Calu3 (cell line): ENCODE data around the gene RFXAP. TPM values are rescaled to one million over a fixed set of nuclear protein-coding genes. Genes with fewer than 3 reads are reported as not detected.

Experiments
- BruUV-seq: library from RNA; stranded (reverse); fragments of 400-500 nt; replicated peaks from 2 replicates; lab custom pipeline; 2021; lab: Mats Ljungman, UMichigan
- CTCF ChIA-PET: fragments of 300-600 bp; sonication (Branson Sonifier 250); formaldehyde crosslinking; loops from one replicate; lab custom pipeline; 2022; ENCODE audit warnings: antibody characterized with exemption; lab: Charles Lee
- DNase-seq: peaks from one replicate; pipeline ENCODE4 v3.0.0; 2022
- H3K27ac Mint-ChIP-seq: one replicate; pipeline ENCODE4 v1.8.0; 2022; ENCODE audit warnings: mixed read lengths; ENCODE audit not compliant: unreplicated experiment
- H3K27me3 Mint-ChIP-seq: one replicate; pipeline ENCODE4 v1.8.0; 2022; ENCODE audit warnings: mixed read lengths; ENCODE audit not compliant: unreplicated experiment
- H3K36me3 Mint-ChIP-seq: one replicate; pipeline ENCODE4 v1.8.0; 2022; ENCODE audit warnings: mild to moderate bottlenecking, moderate library complexity, mixed read lengths; ENCODE audit not compliant: insufficient read depth, unreplicated experiment
- H3K4me1 Mint-ChIP-seq: one replicate; pipeline ENCODE4 v1.8.0; 2022; ENCODE audit warnings: mild to moderate bottlenecking, low read depth, mixed read lengths; ENCODE audit not compliant: unreplicated experiment
- H3K4me3 Mint-ChIP-seq: one replicate; pipeline ENCODE4 v1.8.0; 2022; ENCODE audit warnings: mild to moderate bottlenecking, low read depth, moderate library complexity, mixed read lengths; ENCODE audit not compliant: unreplicated experiment
- H3K9me3 Mint-ChIP-seq: one replicate; pipeline ENCODE4 v1.8.0; 2022; ENCODE audit warnings: low read depth, mixed read lengths; ENCODE audit not compliant: unreplicated experiment
- intact Hi-C: fragments of 100-400 bp; cut with micrococcal nuclease; formaldehyde crosslinking; loops from one replicate; pipeline ENCODE4 v1.10.0; 2022; ENCODE audit not compliant: unreplicated experiment
- total RNA-seq: library from RNA; stranded (reverse); gene quantifications from 2 replicates; pipeline ENCODE4 v1.2.3, GENCODE V29; 2022
- TF ChIP-seq, protein P1 (sequence below): fragments of 200-600 bp; IDR thresholded peaks from one replicate; pipeline ENCODE4 v1.8.0; 2022; ENCODE audit warnings: antibody characterized with exemption; ENCODE audit not compliant: unreplicated experiment

RFXAP gene
- total RNA-seq, 1 experiment from 2014 or later = 6.2 TPM

DNA sequence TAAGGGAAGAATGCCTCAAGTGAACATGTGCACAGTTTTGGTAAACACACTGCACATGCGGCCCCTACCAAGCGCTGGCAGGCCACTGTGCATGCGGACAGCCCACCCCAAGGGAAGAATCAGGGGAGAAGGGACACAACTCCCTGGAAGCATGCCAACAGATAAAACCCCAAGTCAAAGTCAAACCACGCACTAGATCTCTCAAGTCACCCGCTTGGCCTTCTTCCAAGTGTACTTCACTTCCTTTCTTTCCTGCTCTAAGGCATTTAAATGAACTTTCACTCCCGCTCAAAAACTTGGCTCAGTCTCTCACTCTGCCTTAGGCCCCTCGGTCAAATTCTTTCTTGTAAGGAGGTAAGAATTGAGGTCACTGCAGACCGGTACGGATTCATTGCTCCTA, 4.6 kb upstream of the RFXAP start:
- H3K27ac Mint-ChIP-seq = no peak overlapping the region
- CTCF ChIA-PET = no interaction called here
- no peaks in the 10 kb centered on the region for H3K27me3 Mint-ChIP-seq
- H3K36me3 Mint-ChIP-seq = peaks cover 13% of the 10 kb centered on the region
- DNase-seq = peak; percentile 4
- no TSS peak for BruUV-seq
- H3K9me3 Mint-ChIP-seq = no peaks in the 10 kb centered on the region
- H3K4me3 Mint-ChIP-seq = no peak overlapping the region
- TF ChIP-seq, protein P1, sequence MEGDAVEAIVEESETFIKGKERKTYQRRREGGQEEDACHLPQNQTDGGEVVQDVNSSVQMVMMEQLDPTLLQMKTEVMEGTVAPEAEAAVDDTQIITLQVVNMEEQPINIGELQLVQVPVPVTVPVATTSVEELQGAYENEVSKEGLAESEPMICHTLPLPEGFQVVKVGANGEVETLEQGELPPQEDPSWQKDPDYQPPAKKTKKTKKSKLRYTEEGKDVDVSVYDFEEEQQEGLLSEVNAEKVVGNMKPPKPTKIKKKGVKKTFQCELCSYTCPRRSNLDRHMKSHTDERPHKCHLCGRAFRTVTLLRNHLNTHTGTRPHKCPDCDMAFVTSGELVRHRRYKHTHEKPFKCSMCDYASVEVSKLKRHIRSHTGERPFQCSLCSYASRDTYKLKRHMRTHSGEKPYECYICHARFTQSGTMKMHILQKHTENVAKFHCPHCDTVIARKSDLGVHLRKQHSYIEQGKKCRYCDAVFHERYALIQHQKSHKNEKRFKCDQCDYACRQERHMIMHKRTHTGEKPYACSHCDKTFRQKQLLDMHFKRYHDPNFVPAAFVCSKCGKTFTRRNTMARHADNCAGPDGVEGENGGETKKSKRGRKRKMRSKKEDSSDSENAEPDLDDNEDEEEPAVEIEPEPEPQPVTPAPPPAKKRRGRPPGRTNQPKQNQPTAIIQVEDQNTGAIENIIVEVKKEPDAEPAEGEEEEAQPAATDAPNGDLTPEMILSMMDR = no peak
- peaks cover 9% of the 10 kb centered on the region for H3K4me1 Mint-ChIP-seq
- intact Hi-C loops = no loop called here

DNA sequence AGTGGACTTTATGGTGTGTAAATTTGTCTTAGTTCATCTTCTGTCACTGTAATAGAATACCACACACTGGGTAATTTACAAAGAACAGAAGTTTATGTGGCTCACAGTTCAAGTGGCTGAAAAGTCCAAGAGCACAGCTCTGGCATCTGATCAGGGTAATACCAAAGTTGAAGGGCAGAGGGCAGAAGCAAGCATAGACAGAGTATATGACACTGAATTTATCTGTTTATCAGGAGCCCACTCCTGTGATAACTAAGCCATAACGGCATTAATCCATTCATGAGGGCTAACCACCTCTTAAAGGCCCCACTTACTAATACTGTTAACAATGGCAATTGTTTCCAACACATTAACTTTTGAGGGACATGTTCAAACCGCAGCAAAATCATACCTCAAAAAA, 4.0 kb upstream of the RFXAP start:
- no peak overlapping the region for H3K27ac Mint-ChIP-seq
- no peaks in the 10 kb centered on the region for H3K9me3 Mint-ChIP-seq
- no peak overlapping the region for H3K4me3 Mint-ChIP-seq
- intact Hi-C loops = loop anchor here (5.0 kb wide), 1 partner anchor 53 kb away; no protein-coding TSS in a partner anchor
- no peak for DNase-seq
- no peaks in the 10 kb centered on the region for H3K27me3 Mint-ChIP-seq
- TF ChIP-seq, protein P1 = no peak
- H3K36me3 Mint-ChIP-seq = peaks cover 19% of the 10 kb centered on the region
- BruUV-seq = no TSS peak
- CTCF ChIA-PET = no interaction called here
- peaks cover 13% of the 10 kb centered on the region for H3K4me1 Mint-ChIP-seq

DNA sequence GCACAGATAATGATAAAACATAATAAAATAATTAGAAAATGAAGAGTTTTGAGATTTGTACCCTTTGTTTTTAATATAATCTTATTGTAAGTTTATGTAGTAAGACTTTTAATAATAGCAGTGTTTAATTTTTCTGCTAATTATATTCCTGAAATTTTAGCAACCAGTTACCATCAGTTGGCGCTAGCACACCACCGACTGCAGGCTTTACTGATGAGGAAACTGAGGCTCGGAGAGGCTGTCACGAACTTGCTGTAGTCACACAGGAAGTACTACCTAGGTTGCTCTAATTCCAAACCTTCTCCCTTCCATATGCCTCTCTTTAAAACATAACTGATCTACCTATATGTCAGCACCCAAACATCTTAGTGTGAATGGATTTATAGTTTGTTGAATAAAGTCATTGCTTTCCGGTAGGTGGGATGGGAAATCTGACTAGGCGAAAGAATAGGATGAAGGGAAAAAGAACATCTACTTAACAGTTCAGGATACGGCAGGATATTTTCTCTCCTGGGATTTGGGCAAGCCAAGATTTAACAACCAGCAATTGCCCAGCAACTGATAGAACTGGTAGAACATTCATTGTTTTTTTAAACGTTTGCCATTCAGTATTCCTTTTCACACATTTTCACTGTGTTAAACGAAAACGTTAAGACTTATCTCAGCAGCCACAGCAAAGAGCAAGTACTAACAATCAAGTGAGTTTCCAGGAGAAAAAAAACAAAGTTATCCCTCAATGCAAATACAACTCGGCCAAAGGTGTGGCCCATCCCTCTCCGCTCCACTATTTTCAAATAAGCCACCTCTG, 822 bp upstream of the RFXAP start:
- no peaks in the 10 kb centered on the region for H3K27me3 Mint-ChIP-seq
- CTCF ChIA-PET = no interaction called here
- intact Hi-C loops = loop anchor here (5.0 kb wide), 1 partner anchor 56 kb away; no protein-coding TSS in a partner anchor
- TF ChIP-seq, protein P1 = no peak
- BruUV-seq = no TSS peak
- no peaks in the 10 kb centered on the region for H3K9me3 Mint-ChIP-seq
- peaks cover 22% of the 10 kb centered on the region for H3K4me1 Mint-ChIP-seq
- DNase-seq = no peak
- no peak overlapping the region for H3K27ac Mint-ChIP-seq
- H3K36me3 Mint-ChIP-seq = peaks cover 20% of the 10 kb centered on the region
- H3K4me3 Mint-ChIP-seq = peak overlapping the region; percentile 93

DNA sequence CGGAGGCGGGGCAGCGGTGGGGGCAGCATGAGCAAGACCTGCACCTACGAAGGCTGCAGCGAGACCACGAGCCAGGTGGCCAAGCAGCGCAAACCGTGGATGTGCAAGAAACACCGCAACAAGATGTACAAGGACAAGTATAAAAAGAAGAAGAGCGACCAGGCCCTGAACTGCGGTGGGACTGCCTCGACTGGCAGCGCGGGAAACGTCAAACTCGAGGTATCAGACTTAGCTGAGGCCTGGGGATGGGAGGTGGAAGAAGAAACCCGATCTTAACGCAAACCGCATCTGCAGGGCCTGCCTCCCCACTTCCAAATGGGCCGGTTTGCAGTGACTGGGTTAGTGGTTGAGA, 693 bp downstream of the RFXAP start:
- intact Hi-C loops = loop anchor here (5.0 to 10.0 kb wide), 2 partner anchors 57 to 365 kb away; no protein-coding TSS in a partner anchor
- no TSS peak for BruUV-seq
- TF ChIP-seq, protein P1 = no peak
- CTCF ChIA-PET = no interaction called here
- Mint-ChIP-seq H3K27ac (peak overlapping the region; percentile 61), H3K27me3 (no peaks in the 10 kb centered on the region), H3K36me3 (peaks cover 20% of the 10 kb centered on the region), H3K4me3 (peak overlapping the region; percentile 93), H3K9me3 (no peaks in the 10 kb centered on the region), H3K4me1 (peaks cover 17% of the 10 kb centered on the region)
- DNase-seq = no peak
